ENCODE results near the gene MAT2A. TPM values are rescaled to one million over a fixed set of nuclear protein-coding genes. Genes with fewer than 3 reads are reported as not detected.
"Not testable (repeated sequence)": the region's sequence is repeated elsewhere in the genome, so short reads cannot be mapped to it uniquely, and the experiment has no call there.

MAT2A gene
- polyA plus RNA-seq, 3 donors, result 340 to 430 (median 417) TPM

DNA sequence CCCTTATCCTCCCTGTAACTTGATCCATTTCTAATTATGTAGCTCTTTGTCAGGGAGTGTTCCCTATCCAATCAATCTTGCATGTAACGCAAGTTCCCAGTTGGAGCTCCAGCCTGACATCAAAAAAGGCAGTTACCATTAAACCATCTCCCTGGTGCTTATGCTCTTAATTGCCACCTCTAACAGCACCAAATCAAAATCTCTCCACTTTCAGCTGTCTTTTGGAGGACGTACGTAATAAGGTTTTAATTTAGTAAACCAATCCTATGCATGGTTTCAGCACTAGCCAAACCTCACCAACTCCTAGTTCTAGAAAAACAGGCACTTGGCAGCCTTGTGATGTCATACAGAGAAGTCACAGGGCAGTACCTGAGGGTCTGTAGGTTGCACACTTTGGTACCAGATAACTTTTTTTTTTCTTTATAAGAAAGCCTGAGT, 5.3 kb downstream of the MAT2A start:
- DNase-seq, result not testable (repeated sequence)

DNA sequence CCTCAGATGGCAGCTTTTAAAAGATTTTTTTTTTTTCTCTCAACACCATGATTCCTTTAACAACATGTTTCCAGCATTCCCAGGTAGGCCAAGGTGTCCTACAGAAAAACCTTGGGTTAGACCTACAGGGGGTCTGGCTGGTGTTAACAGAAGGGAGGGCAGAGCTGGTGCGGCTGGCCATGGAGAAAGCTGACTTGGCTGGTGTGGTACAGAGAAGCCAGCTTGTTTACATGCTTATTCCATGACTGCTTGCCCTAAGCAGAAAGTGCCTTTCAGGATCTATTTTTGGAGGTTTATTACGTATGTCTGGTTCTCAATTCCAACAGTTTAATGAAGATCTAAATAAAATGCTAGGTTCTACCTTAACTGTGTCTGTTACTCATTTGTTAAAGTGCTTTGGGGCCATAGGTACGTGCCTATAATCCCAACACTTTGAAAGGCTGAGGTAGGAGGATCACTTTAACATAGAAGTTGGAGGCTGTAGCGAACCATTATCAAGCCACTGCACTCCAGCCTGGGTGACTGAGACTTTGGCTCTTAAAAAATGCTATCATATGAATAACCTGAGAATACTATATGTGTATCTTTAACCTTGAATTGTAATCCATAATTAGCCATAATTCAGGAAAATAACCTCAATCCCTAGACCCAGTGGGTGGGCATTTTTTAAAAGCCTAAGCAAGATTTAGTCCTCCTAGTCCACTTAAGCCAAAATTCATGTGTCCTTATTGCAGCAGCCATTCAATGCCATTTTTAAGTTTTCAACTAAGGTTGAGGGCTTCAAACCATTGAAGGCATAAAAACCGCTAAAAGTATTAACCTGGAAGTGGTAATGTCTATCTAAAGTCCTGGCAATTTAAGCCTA, 6.2 kb downstream of the MAT2A start:
- not testable (repeated sequence) for DNase-seq

GRCh38 chr2:85545780-85546240, 6.8 kb downstream of the MAT2A start:
- DNase-seq, result no peak

DNA sequence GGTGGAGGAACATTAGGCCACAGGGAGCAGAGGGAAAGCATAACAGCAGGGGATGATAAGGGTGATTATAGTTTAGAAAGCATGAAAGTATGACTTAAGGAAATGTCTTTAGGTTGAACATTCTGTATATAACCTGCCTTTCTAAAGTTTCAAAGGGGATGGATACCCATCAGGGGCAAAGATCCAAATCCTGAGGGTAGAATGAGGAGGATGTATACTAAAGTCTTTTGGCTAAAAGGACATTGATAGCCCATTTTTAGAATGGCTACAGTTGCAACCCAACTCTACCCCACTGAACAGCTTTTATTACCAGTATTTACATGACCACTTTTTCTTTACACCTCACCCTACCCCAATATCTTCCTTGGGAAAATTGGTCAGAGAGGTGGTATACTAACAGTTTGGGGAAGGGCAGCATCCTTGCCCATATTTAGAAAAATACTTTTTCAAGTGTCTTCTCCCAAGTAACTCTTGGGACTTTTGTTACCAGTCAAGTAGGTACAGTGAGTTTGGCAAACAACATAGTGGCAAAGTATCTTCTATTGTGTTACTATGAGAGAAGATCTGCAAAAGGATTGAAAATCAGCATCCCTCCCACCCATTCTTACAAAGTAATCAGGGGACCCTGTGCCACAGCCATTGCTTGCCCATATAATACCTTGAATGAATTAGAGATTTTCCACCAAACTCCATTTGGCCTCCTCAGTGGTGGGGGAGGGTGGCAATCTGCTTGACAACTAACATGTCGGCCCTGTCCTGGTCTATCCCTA, 8.3 kb downstream of the MAT2A start:
- no peak for DNase-seq

DNA sequence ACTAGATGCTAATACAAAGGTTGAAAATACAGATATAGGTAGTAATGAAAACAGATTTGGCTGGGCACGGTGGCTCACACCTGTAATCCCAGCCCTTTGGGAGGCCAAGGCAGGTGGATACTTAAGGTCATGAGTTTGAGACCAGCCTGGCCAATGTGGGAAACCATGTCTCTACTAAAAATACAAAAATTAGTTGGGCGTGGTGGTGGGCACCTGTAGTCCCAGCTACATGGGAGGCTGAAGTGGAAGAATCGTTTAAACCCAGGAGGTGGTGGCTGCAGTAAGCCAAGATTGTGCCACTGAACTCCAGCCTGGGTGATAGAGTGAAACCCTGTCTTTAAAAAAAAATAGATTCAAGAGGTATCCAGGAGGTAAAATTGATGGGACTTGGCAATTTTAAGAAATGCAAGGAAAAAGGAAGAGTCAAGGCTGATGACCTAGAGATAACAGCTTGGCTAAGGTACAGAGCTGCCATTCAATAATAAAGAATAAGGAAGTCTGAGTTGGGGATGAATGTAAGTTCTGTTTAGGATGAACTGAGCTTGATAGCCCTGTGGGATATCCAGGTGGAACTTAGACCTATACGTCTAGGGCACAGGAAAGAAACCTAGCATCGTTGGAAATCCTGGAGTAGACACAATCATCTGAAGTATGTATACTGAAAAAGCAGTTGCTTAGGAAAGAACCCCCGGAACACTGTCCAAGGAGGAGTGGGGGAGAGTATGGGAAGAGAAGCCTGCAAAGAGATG, 9.1 kb downstream of the MAT2A start:
- no peak for DNase-seq

GRCh38 chr2:85548608-85548900, 9.6 kb downstream of the MAT2A start:
- no peak for DNase-seq

DNA sequence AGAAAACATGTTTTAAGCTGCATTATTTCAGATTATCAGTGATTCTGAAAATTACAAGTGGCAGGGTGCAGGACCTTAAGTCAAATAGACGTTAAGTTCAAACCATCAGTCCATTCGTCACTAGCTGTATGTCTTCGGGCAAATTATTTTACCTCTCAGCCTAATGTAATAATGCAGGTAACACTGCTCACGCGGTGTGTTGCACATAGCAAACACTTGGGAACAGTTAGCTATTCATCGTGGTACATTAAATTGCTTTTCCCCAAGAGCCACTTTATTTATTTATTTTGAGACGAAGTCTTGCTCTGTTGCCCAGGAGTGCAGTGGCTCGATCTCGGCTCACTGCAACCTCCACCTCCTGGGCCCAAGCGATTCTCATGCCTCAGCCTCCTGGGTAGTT, 10.1 kb downstream of the MAT2A start:
- no peak for DNase-seq

GRCh38 chr2:85549826-85550225, 10.9 kb downstream of the MAT2A start:
- DNase-seq, result peak; percentile 48

- no peak for DNase-seq
Observed at GRCh38 chr2:85550486-85550885, 11.5 kb downstream of the MAT2A start.

GRCh38 chr2:85551698-85552678, 13.0 kb downstream of the MAT2A start:
- peak; percentile 79 for DNase-seq

DNA sequence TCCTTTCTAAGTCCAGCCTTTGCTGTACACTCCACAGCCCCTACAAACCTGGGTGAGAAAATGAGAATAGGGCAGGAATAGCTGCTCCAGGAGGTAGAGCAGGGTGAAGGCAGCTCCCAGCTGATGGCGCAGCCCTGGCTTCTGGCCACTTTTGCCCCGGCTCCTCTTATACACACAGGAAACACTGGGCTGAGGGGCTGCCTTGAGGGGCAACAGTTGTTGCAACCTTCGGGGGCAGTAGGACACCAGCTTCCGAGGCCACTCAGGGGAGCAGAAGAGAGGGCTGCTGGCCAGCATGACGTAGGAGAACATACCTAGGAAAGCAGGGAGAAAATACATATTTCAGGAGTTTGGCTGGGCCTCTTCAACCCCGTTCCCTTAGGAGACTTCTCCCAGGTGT, 14.2 kb downstream of the MAT2A start:
- no peak for DNase-seq

GRCh38 chr2:85554980-85555612, 16.1 kb downstream of the MAT2A start:
- DNase-seq, result no peak

- DNase-seq, result no peak
Observed at GRCh38 chr2:85557130-85557529, 18.2 kb downstream of the MAT2A start.

GRCh38 chr2:85558160-85558559, 19.2 kb downstream of the MAT2A start:
- DNase-seq, result no peak

GRCh38 chr2:85560403-85560726, 21.4 kb downstream of the MAT2A start:
- DNase-seq, result not testable (repeated sequence)

- no peak for DNase-seq
Observed at GRCh38 chr2:85560812-85561279, 21.9 kb downstream of the MAT2A start.

GRCh38 chr2:85561280-85562212, 22.6 kb downstream of the MAT2A start, which contains the start of gene GGCX:
Gene GGCX, minus strand, starts transcription at chr2:85561493. Its CDS starts 65 bp downstream, at chr2:85561428.
- DNase-seq, result peak; percentile 97

DNA sequence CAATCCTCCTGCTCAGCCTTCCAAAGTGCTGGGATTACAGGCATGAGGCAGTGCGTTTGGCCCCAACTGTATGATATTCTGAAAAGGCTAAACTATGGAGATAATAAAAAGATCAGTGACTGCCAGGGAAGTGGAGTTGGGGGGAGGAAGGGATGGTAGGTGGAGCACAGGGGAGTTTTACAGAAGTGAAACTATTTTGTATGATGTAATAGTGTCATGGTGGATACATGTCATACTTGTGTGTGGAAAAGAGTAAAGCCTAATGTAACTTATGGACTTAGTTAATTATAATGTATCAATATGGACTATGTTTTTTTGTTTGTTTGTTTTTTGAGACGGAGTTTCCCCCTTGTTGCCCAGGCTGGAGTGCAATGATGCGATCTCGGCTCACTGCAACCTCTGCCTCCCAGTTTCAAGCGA, 25.2 kb downstream of the MAT2A start:
- DNase-seq, result no peak

- DNase-seq, result no peak
Observed at GRCh38 chr2:85566265-85566664, 27.3 kb downstream of the MAT2A start.
